Gastrocnemius medialis (tissue), 4 donors: ENCODE data around the gene PRKAG2. TPM values are rescaled to one million over a fixed set of nuclear protein-coding genes. Genes with fewer than 3 reads are reported as not detected.

ENCODE experiments used
- ATAC-seq, 2 donors: fragments of 150-250 bp; one replicate each; pipeline ENCODE4 v1.9.1; 2016
- DNase-seq, 2 donors: peaks; one replicate each; pipeline ENCODE4 v3.0.0-alpha.2; 2019
- H3K27ac ChIP-seq, 4 donors: fragments of 200-600 bp; sonication (generic); 1 replicate in 1 of 4; 2 replicates in 3 of 4; pipeline ENCODE4 v1.5.1; 2016 to 2018; ENCODE audit warnings: mild to moderate bottlenecking in 2 of 4, moderate library complexity in 1 of 4
- H3K27me3 ChIP-seq, 3 donors: fragments of 200-600 bp; sonication (generic) in 2 of 3; 1 replicate in 1 of 3; 2 replicates in 2 of 3; pipeline versions ENCODE4 v1.5.1 to v1.6.0; 2016 to 2019; ENCODE audit warnings: mild to moderate bottlenecking in 1 of 3, moderate library complexity in 1 of 3
- H3K36me3 ChIP-seq, 2 donors: fragments of 200-600 bp; sonication (generic) in 1 of 2; one replicate each; pipeline ENCODE4 v1.5.1; 2017 to 2018
- H3K4me1 ChIP-seq, 2 donors: fragments of 200-600 bp; sonication (generic) in 1 of 2; one replicate each; pipeline ENCODE4 v1.5.1; 2016 to 2017; ENCODE audit warnings: mild to moderate bottlenecking in 2 of 2
- H3K4me3 ChIP-seq, 4 donors: fragments of 200-600 bp; sonication (generic) in 3 of 4; 1 replicate in 1 of 4; 2 replicates in 3 of 4; pipeline ENCODE4 v1.5.1; 2016 to 2019; ENCODE audit warnings: mild to moderate bottlenecking in 2 of 4
- H3K9me3 ChIP-seq, 3 donors: fragments of 200-600 bp; sonication (generic) in 2 of 3; 1 replicate in 1 of 3; 2 replicates in 2 of 3; pipeline ENCODE4 v1.5.1; 2016 to 2019
- CTCF ChIP-seq, 5 experiments: fragments of 450-650 bp in 3 of 5; fragments of 200-600 bp in 2 of 5; sonication (generic) in 2 of 5; IDR thresholded peaks in 4 of 5; conservative IDR thresholded peaks in 1 of 5; 1 replicate in 4 of 5; 2 replicates in 1 of 5; pipeline ENCODE4 v1.5.1; 2016 to 2019; ENCODE audit warnings: antibody characterized with exemption in 5 of 5, mild to moderate bottlenecking in 3 of 5, moderate library complexity in 3 of 5
- POLR2A ChIP-seq, 2 donors: fragments of 450-650 bp; IDR thresholded peaks; one replicate each; pipeline ENCODE4 v1.6.1; 2017; ENCODE audit warnings: antibody characterized with exemption in 2 of 2, mild to moderate bottlenecking in 2 of 2, moderate library complexity in 2 of 2
- in situ Hi-C, 4 donors: fragments of 200-750 bp; cut with MboI; loops; one replicate each; pipeline versions ENCODE4 v1.15.0 to v1.8.0; 2017; ENCODE audit warnings: low sequenced_read_pairs in 4 of 4
- intact Hi-C: fragments of 100-400 bp; cut with DNase I; formaldehyde crosslinking; loops from one replicate; pipeline ENCODE4 v1.15.1; 2023; ENCODE audit warnings: low total_unique reads
- total RNA-seq, 4 donors: library from RNA; depleted of rRNA; stranded (reverse); fragments of >200 nt; gene quantifications; one replicate each; pipeline versions ENCODE4 v1.1.0 to v1.2.3, GENCODE V29; 2016

The PRKAG2 gene
- total RNA-seq, 4 donors from 2014 or later, result 5.3 to 32.6 (median 13.9) TPM

GRCh38 chr7:151905766-151906165, 28.9 kb upstream of the PRKAG2 start:
- peaks cover 0 to 6% (median 0%) of the 10 kb centered on the region in 3 donors for H3K27me3 ChIP-seq
- intact Hi-C loops, result no loop called here
- no peaks in the 10 kb centered on the region for H3K9me3 ChIP-seq
- ATAC-seq, result no peak
- H3K4me1 ChIP-seq, result no peaks in the 10 kb centered on the region
- no peak for DNase-seq
- no peaks in the 10 kb centered on the region for H3K36me3 ChIP-seq
- no peak overlapping the region for H3K4me3 ChIP-seq
- TF ChIP-seq CTCF (IDR thresholded peaks at IDR 0.05 in 4 of 5, conservative IDR thresholded peaks at IDR 0.05 in 1 of 5) (no peak), POLR2A (IDR thresholded peaks at IDR 0.05) (no peak)
- no peak overlapping the region for H3K27ac ChIP-seq
- in situ Hi-C loops, result no loop called here

GRCh38 chr7:151905353-151905752, 28.4 kb upstream of the PRKAG2 start:
- Histone ChIP-seq H3K27me3 (peaks cover 0 to 6% (median 0%) of the 10 kb centered on the region in 3 donors), H3K4me3 (no peak overlapping the region), H3K4me1 (no peaks in the 10 kb centered on the region), H3K9me3 (no peaks in the 10 kb centered on the region), H3K36me3 (no peaks in the 10 kb centered on the region), H3K27ac (no peak overlapping the region)
- no peak for TF ChIP-seq POLR2A (IDR thresholded peaks at IDR 0.05)
- no peak for TF ChIP-seq CTCF (IDR thresholded peaks at IDR 0.05 in 4 of 5, conservative IDR thresholded peaks at IDR 0.05 in 1 of 5)
- intact Hi-C loops (no loop called here), in situ Hi-C loops (no loop called here)
- ATAC-seq (no peak), DNase-seq (no peak)

GRCh38 chr7:151904270-151904669, 27.4 kb upstream of the PRKAG2 start:
- ATAC-seq (no peak), DNase-seq (no peak)
- in situ Hi-C loops, result no loop called here
- no peak for TF ChIP-seq CTCF (IDR thresholded peaks at IDR 0.05 in 4 of 5, conservative IDR thresholded peaks at IDR 0.05 in 1 of 5)
- TF ChIP-seq POLR2A (IDR thresholded peaks at IDR 0.05), result no peak
- H3K9me3 ChIP-seq, result no peaks in the 10 kb centered on the region
- no peak overlapping the region for H3K4me3 ChIP-seq
- peaks cover 0 to 6% (median 2%) of the 10 kb centered on the region in 3 donors for H3K27me3 ChIP-seq
- intact Hi-C loops, result no loop called here
- H3K4me1 ChIP-seq, result no peaks in the 10 kb centered on the region
- no peaks in the 10 kb centered on the region for H3K36me3 ChIP-seq
- H3K27ac ChIP-seq, result no peak overlapping the region

DNA sequence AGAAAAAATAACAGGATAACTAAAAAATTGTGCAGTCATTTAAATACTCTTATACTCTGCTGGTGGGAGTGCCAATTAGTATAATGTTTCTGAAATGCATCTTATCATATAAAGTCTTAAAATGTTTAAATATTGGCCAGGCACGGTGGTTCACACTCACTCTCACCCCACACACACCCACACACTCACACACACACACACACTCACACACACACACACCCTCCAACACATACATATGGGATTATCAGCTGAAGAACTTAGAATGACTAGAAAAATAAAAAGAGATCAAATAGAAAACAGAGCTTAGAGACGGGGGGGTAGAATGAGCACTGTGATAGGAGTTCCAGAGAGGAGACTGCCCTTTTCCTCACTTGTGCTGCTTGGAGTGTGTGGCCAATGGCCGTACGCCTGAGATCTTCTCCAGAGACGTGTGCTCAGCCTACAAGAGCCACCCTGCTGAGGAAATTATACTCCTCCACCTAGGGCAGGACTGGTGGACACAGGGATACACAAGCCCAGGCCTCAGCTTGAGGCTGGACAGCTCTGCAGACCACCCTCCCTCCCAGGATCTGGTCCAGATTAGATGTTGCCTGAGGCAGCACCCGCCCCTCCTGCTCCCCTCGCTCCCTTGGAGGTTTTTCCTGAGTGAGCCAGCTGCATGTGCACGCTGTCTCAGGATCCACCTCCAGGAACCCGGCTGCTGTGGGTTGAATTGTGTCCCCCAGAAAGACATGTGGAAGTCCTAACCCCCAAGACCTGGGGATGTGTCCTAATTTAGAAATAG, 26.5 kb upstream of the PRKAG2 start:
- Histone ChIP-seq H3K36me3 (no peaks in the 10 kb centered on the region), H3K27me3 (peaks cover 0 to 6% (median 6%) of the 10 kb centered on the region in 3 donors), H3K4me1 (no peaks in the 10 kb centered on the region), H3K4me3 (no peak overlapping the region), H3K27ac (no peak overlapping the region), H3K9me3 (no peaks in the 10 kb centered on the region)
- no peak for DNase-seq
- in situ Hi-C loops, result no loop called here
- no peak for ATAC-seq
- TF ChIP-seq CTCF (IDR thresholded peaks at IDR 0.05 in 4 of 5, conservative IDR thresholded peaks at IDR 0.05 in 1 of 5), result no peak
- no peak for TF ChIP-seq POLR2A (IDR thresholded peaks at IDR 0.05)
- intact Hi-C loops, result no loop called here
